ENCODE results near the gene CADM1.

The CADM1 gene

GRCh38 chr11:115330684-115331482 lies 173.3 kb downstream of the CADM1 start:
- H3K4me3 ChIP-seq (ENCODE audit: low read length), result no peak overlapping the region
- no peaks in the 10 kb centered on the region for H3K36me3 ChIP-seq (replicated peaks; ENCODE audit: low read depth, low read length)
- no peak overlapping the region for H3K27ac ChIP-seq (ENCODE audit: low read length)
- H4K20me1 ChIP-seq (ENCODE audit: insufficient read depth, low read length), result no peaks in the 10 kb centered on the region
- H3K4me2 ChIP-seq (ENCODE audit: low read length), result no peak overlapping the region
- no peaks in the 10 kb centered on the region for H3K9me3 ChIP-seq (ENCODE audit: insufficient read depth, low read length)
- H3K27me3 ChIP-seq (ENCODE audit: low read depth, low read length), result peaks cover 33% of the 10 kb centered on the region
- no peak overlapping the region for H3K9ac ChIP-seq (ENCODE audit: low read length)
- H3K79me2 ChIP-seq (ENCODE audit: low read length), result no peaks in the 10 kb centered on the region
- no peak overlapping the region for H2AFZ ChIP-seq (ENCODE audit: low read depth, low read length)
- H3K4me1 ChIP-seq (ENCODE audit: low read length), result peaks cover 12% of the 10 kb centered on the region
- TF ChIP-seq, protein P1, sequence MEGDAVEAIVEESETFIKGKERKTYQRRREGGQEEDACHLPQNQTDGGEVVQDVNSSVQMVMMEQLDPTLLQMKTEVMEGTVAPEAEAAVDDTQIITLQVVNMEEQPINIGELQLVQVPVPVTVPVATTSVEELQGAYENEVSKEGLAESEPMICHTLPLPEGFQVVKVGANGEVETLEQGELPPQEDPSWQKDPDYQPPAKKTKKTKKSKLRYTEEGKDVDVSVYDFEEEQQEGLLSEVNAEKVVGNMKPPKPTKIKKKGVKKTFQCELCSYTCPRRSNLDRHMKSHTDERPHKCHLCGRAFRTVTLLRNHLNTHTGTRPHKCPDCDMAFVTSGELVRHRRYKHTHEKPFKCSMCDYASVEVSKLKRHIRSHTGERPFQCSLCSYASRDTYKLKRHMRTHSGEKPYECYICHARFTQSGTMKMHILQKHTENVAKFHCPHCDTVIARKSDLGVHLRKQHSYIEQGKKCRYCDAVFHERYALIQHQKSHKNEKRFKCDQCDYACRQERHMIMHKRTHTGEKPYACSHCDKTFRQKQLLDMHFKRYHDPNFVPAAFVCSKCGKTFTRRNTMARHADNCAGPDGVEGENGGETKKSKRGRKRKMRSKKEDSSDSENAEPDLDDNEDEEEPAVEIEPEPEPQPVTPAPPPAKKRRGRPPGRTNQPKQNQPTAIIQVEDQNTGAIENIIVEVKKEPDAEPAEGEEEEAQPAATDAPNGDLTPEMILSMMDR (IDR thresholded peaks at IDR 0.05; ENCODE audit: low read depth, low read length), result no peak
- no peak for TF ChIP-seq EZH2phosphoT487 (IDR thresholded peaks at IDR 0.05; ENCODE audit: low read depth)

DNA sequence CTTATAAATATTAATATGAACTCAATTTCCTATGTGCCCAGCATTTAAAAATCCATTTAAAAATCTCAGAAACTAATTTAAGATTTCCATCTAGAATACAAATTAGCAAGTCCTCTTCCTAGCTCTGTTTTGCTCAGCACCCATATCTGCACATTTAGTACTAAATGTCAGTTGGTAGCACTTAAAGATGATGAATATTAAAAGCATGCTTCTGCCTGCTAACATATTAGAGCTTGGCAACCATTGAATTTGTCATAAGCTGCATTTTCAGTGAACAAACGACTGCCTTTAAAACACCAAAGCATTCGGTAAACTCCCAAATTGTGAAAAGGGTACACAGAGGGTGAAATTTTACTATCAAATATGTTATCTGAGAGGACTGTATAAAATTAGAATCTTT lies 177.7 kb downstream of the CADM1 start:
- Histone ChIP-seq H4K20me1 (ENCODE audit: insufficient read depth, low read length) (no peaks in the 10 kb centered on the region), H3K4me2 (ENCODE audit: low read length) (no peak overlapping the region), H3K79me2 (ENCODE audit: low read length) (no peaks in the 10 kb centered on the region), H3K27me3 (ENCODE audit: low read depth, low read length) (peaks cover 33% of the 10 kb centered on the region), H3K36me3 (replicated peaks; ENCODE audit: low read depth, low read length) (no peaks in the 10 kb centered on the region), H2AFZ (ENCODE audit: low read depth, low read length) (no peak overlapping the region), H3K4me3 (ENCODE audit: low read length) (no peak overlapping the region), H3K4me1 (ENCODE audit: low read length) (peaks cover 5% of the 10 kb centered on the region; the same call in 1 of the 2 replicates), H3K9me3 (ENCODE audit: insufficient read depth, low read length) (no peaks in the 10 kb centered on the region), H3K27ac (ENCODE audit: low read length) (no peak overlapping the region), H3K9ac (ENCODE audit: low read length) (no peak overlapping the region)
- TF ChIP-seq, protein P1 (IDR thresholded peaks at IDR 0.05; ENCODE audit: low read depth, low read length), result no peak
- TF ChIP-seq EZH2phosphoT487 (IDR thresholded peaks at IDR 0.05; ENCODE audit: low read depth), result no peak

DNA sequence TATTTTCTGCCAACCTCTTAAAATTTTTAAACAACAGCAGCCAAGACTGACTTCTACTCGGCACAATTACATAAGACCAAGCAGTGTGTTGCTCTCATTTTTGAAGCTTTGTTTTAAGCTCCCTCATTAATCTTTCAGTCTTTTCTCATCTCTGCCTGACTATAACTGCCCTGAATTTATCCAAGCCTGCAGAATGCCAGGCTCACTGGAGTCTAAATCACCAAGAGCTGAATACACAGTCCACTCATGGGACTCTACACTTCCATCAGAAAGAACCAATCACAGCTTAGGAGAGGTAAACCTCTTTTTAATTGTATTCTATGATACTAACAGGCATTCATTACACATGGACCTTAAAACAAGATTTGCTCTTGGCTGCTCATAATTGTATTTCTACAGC lies 178.7 kb downstream of the CADM1 start:
- Histone ChIP-seq H3K9me3 (ENCODE audit: insufficient read depth, low read length) (no peaks in the 10 kb centered on the region), H2AFZ (ENCODE audit: low read depth, low read length) (no peak overlapping the region), H3K27me3 (ENCODE audit: low read depth, low read length) (peaks cover 30% of the 10 kb centered on the region), H3K4me1 (ENCODE audit: low read length) (peaks cover 5% of the 10 kb centered on the region; the same call in 1 of the 2 replicates), H4K20me1 (ENCODE audit: insufficient read depth, low read length) (no peaks in the 10 kb centered on the region), H3K4me2 (ENCODE audit: low read length) (no peak overlapping the region), H3K27ac (ENCODE audit: low read length) (no peak overlapping the region), H3K9ac (ENCODE audit: low read length) (no peak overlapping the region), H3K36me3 (replicated peaks; ENCODE audit: low read depth, low read length) (no peaks in the 10 kb centered on the region), H3K79me2 (ENCODE audit: low read length) (no peaks in the 10 kb centered on the region), H3K4me3 (ENCODE audit: low read length) (no peak overlapping the region)
- TF ChIP-seq, protein P1 (IDR thresholded peaks at IDR 0.05; ENCODE audit: low read depth, low read length), result no peak
- TF ChIP-seq EZH2phosphoT487 (IDR thresholded peaks at IDR 0.05; ENCODE audit: low read depth), result no peak

DNA sequence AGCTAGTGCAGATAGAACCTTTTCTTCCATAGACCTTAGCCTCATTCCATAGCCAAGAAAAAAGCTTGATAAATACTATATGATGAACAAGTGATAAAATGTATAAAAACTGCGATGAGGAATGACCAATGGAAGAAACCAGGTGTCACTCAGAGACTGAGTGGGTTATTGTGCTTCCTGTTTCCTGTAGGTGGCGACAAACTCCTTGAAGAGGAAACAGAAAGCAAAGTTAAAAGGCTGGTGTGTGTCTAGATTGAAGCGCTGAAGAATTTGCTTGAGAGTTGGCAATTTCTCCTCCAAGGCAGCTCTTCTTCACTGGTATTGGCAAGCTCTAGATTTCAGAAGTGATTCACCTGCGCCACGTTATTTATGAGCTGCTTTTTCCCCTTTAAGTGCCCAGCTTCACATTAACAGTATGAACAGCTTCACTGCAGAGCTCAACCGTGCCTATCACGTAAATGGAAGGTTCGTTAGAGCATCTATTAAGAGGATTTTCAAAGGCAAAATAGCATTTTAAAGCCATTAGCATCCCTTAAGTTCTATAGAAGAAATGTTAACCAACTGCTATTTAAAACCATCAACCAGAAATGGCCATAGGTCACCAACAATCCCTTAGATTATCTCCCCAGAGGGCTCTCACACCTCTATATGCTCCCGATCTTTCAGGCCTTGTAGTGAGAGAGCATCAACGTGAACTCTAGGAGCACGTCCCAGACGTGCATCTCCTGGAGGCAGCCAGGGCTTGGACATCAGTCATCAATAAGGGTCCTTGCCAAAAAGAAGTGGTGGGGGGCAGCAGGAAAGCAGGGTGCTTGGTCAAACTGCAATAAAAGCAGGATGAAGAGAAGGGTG lies 179.4 kb downstream of the CADM1 start:
- H3K9ac ChIP-seq (ENCODE audit: low read length), result no peak overlapping the region
- H3K4me2 ChIP-seq (ENCODE audit: low read length), result peak overlapping the region; percentile 71
- H2AFZ ChIP-seq (ENCODE audit: low read depth, low read length), result peak overlapping the region; percentile 47; the same call in 1 of the 2 replicates
- H3K9me3 ChIP-seq (ENCODE audit: insufficient read depth, low read length), result no peaks in the 10 kb centered on the region
- no peaks in the 10 kb centered on the region for H4K20me1 ChIP-seq (ENCODE audit: insufficient read depth, low read length)
- peak overlapping the region; percentile 59 for H3K4me3 ChIP-seq (ENCODE audit: low read length)
- H3K27me3 ChIP-seq (ENCODE audit: low read depth, low read length), result peaks cover 30% of the 10 kb centered on the region
- no peaks in the 10 kb centered on the region for H3K36me3 ChIP-seq (replicated peaks; ENCODE audit: low read depth, low read length)
- H3K4me1 ChIP-seq (ENCODE audit: low read length), result peaks cover 5% of the 10 kb centered on the region; the same call in 1 of the 2 replicates
- H3K79me2 ChIP-seq (ENCODE audit: low read length), result no peaks in the 10 kb centered on the region
- TF ChIP-seq, protein P1 (IDR thresholded peaks at IDR 0.05; ENCODE audit: low read depth, low read length), result peak; percentile 92
- no peak for TF ChIP-seq EZH2phosphoT487 (IDR thresholded peaks at IDR 0.05; ENCODE audit: low read depth)
- no peak overlapping the region for H3K27ac ChIP-seq (ENCODE audit: low read length)

Measured in OCI-LY3 (cell line).